HEK293 (cell line): ENCODE results near the gene ENAH.
"Not testable (repeated sequence)": the region's sequence is repeated elsewhere in the genome, so short reads cannot be mapped to it uniquely, and the experiment has no call there.

Experiments
- CTCF ChIA-PET: fragments of 350-600 bp; formaldehyde crosslinking; extraction: SDS; loops from one replicate; lab custom pipeline; 2021; ENCODE audit warnings: antibody characterized with exemption; lab: Yijun Ruan, JAX
- POLR2A ChIA-PET: fragments of 300-600 bp; formaldehyde crosslinking; extraction: SDS; loops from one replicate; lab custom pipeline; 2020; ENCODE audit warnings: antibody characterized with exemption, inconsistent platforms; lab: Yijun Ruan, JAX
- H3K27ac ChIP-seq: fragments of 200-500 bp; sonication (Bioruptor generic); 2 replicates; pipeline ENCODE4 v1.5.1; 2014; ENCODE audit warnings: low read depth, low read length, control low read depth, inconsistent platforms; ENCODE audit errors: extremely low read depth
- H3K36me3 ChIP-seq, 2 experiments: fragments of 200-500 bp in 1 of 2; sonication (Bioruptor generic) in 1 of 2; 1 replicate in 1 of 2; 2 replicates in 1 of 2; pipeline ENCODE4 v1.5.1; 2014 to 2017; ENCODE audit warnings: inconsistent platforms in 2 of 2, low read length in 2 of 2; ENCODE audit not compliant: control insufficient read depth in 2 of 2, insufficient read depth in 1 of 2
- H3K4me1 ChIP-seq: fragments of 200-500 bp; sonication (Bioruptor generic); 2 replicates; pipeline ENCODE4 v1.5.1; 2014; ENCODE audit warnings: mild to moderate bottlenecking, low read length, inconsistent platforms; ENCODE audit not compliant: control insufficient read depth, insufficient read depth
- H3K4me3 ChIP-seq: 2 replicates; pipeline ENCODE4 v1.5.1; 2011; ENCODE audit warnings: low read depth, mild to moderate bottlenecking, control low read depth, low read length, moderate library complexity
- H3K9me3 ChIP-seq: fragments of 200-500 bp; sonication (Bioruptor generic); 2 replicates; pipeline ENCODE4 v1.5.1; 2014; ENCODE audit warnings: low read depth, low read length, inconsistent platforms; ENCODE audit not compliant: control insufficient read depth, insufficient read depth
- MZF1 ChIP-seq: fragments of 450-650 bp; formaldehyde crosslinking; IDR thresholded peaks from 2 replicates; pipeline ENCODE4 v1.5.1; 2017; ENCODE audit warnings: missing biosample characterization, missing genetic modification characterization, borderline replicate concordance
- PRDM1 ChIP-seq: fragments of 450-650 bp; formaldehyde crosslinking; IDR thresholded peaks from 2 replicates; pipeline ENCODE4; 2016; ENCODE audit warnings: missing biosample characterization, missing genetic modification characterization
- ZFP41 ChIP-seq: fragments of 450-650 bp; formaldehyde crosslinking; IDR thresholded peaks from 2 replicates; pipeline ENCODE4 v1.5.1; 2016; ENCODE audit warnings: missing biosample characterization, missing genetic modification characterization, borderline replicate concordance
- ZNF121 ChIP-seq: fragments of 450-650 bp; formaldehyde crosslinking; IDR thresholded peaks from 2 replicates; pipeline ENCODE4 v1.5.1; 2016; ENCODE audit warnings: missing biosample characterization, missing genetic modification characterization
- ZNF658 ChIP-seq: fragments of 450-650 bp; formaldehyde crosslinking; IDR thresholded peaks from 2 replicates; pipeline ENCODE4; 2016; ENCODE audit warnings: missing biosample characterization, missing genetic modification characterization
- ZNF830 ChIP-seq: fragments of 450-650 bp; IDR thresholded peaks from 2 replicates; pipeline ENCODE4 v1.5.0; 2018; ENCODE audit warnings: missing biosample characterization, missing genetic modification characterization, low read depth, mild to moderate bottlenecking, moderate library complexity
- TF ChIP-seq, protein P1 (sequence below): fragments of 450-650 bp; formaldehyde crosslinking; IDR thresholded peaks from 2 replicates; pipeline ENCODE4 v1.5.1; 2016; ENCODE audit warnings: missing biosample characterization, missing genetic modification characterization
- TF ChIP-seq, protein P2 (sequence below): fragments of 450-650 bp; formaldehyde crosslinking; IDR thresholded peaks from 2 replicates; pipeline ENCODE4 v1.5.1; 2017; ENCODE audit warnings: missing biosample characterization, missing genetic modification characterization
- TF ChIP-seq, protein P3 (sequence below): sonication (generic); formaldehyde crosslinking; IDR thresholded peaks from 2 replicates; pipeline ENCODE4 v1.8.1; 2022; ENCODE audit warnings: mild to moderate bottlenecking, moderate library complexity, missing genetic modification reagents
- TF ChIP-seq, protein P4 (sequence below): fragments of 450-650 bp; formaldehyde crosslinking; conservative IDR thresholded peaks from 2 replicates; pipeline ENCODE4 v1.5.1; 2016; ENCODE audit warnings: low read depth, missing biosample characterization, missing genetic modification characterization
- TF ChIP-seq, protein P5 (sequence below): fragments of 450-650 bp; formaldehyde crosslinking; IDR thresholded peaks from 2 replicates; pipeline ENCODE4 v1.5.1; 2016; ENCODE audit warnings: missing biosample characterization, missing genetic modification characterization

Gene ENAH

DNA sequence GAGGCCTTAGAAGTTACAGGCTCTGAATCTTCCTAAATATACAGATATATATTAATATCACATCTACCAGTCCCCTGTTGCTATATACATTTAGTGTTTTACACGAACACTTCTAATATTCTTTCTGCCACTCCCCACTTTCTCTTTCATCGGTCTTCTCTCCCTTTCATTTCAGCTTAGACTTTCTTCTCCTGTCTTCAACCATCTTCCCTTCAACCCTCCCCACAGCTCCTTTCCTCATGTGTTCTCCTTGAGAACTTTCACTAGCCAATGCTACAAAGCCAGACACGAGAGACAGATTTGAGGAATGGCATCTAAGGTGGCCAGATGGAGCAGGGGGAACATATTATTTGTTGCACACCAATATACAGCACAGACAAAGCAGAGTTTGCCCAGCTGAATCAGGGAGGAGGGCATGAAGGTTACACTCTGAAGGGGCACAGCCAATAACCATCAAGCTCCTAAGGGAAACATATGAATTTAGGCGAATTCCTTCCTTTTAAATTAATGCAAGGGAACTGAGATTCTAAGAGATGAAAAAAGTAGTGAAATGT is 141.0 kb downstream of the ENAH start (continued):
- TF ChIP-seq, protein P1, sequence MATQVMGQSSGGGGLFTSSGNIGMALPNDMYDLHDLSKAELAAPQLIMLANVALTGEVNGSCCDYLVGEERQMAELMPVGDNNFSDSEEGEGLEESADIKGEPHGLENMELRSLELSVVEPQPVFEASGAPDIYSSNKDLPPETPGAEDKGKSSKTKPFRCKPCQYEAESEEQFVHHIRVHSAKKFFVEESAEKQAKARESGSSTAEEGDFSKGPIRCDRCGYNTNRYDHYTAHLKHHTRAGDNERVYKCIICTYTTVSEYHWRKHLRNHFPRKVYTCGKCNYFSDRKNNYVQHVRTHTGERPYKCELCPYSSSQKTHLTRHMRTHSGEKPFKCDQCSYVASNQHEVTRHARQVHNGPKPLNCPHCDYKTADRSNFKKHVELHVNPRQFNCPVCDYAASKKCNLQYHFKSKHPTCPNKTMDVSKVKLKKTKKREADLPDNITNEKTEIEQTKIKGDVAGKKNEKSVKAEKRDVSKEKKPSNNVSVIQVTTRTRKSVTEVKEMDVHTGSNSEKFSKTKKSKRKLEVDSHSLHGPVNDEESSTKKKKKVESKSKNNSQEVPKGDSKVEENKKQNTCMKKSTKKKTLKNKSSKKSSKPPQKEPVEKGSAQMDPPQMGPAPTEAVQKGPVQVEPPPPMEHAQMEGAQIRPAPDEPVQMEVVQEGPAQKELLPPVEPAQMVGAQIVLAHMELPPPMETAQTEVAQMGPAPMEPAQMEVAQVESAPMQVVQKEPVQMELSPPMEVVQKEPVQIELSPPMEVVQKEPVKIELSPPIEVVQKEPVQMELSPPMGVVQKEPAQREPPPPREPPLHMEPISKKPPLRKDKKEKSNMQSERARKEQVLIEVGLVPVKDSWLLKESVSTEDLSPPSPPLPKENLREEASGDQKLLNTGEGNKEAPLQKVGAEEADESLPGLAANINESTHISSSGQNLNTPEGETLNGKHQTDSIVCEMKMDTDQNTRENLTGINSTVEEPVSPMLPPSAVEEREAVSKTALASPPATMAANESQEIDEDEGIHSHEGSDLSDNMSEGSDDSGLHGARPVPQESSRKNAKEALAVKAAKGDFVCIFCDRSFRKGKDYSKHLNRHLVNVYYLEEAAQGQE (tag by site-specific recombination): no peak
- TF ChIP-seq, protein P2, sequence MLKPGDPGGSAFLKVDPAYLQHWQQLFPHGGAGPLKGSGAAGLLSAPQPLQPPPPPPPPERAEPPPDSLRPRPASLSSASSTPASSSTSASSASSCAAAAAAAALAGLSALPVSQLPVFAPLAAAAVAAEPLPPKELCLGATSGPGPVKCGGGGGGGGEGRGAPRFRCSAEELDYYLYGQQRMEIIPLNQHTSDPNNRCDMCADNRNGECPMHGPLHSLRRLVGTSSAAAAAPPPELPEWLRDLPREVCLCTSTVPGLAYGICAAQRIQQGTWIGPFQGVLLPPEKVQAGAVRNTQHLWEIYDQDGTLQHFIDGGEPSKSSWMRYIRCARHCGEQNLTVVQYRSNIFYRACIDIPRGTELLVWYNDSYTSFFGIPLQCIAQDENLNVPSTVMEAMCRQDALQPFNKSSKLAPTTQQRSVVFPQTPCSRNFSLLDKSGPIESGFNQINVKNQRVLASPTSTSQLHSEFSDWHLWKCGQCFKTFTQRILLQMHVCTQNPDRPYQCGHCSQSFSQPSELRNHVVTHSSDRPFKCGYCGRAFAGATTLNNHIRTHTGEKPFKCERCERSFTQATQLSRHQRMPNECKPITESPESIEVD (tag by site-specific recombination): peak; percentile 38
- TF ChIP-seq MZF1 (tag by site-specific recombination) (0 out of 2 replicates have a peak, but pooled peaks have one; percentile 21), PRDM1 (tag by site-specific recombination) (peak; percentile 98), ZNF658 (tag by site-specific recombination) (no peak), ZNF830 (no peak), ZFP41 (tag by site-specific recombination) (no peak)
- TF ChIP-seq, protein P3, sequence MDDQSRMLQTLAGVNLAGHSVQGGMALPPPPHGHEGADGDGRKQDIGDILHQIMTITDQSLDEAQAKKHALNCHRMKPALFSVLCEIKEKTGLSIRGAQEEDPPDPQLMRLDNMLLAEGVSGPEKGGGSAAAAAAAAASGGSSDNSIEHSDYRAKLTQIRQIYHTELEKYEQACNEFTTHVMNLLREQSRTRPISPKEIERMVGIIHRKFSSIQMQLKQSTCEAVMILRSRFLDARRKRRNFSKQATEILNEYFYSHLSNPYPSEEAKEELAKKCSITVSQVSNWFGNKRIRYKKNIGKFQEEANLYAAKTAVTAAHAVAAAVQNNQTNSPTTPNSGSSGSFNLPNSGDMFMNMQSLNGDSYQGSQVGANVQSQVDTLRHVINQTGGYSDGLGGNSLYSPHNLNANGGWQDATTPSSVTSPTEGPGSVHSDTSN (CRISPR knock-in tag): no peak
- TF ChIP-seq, protein P4, sequence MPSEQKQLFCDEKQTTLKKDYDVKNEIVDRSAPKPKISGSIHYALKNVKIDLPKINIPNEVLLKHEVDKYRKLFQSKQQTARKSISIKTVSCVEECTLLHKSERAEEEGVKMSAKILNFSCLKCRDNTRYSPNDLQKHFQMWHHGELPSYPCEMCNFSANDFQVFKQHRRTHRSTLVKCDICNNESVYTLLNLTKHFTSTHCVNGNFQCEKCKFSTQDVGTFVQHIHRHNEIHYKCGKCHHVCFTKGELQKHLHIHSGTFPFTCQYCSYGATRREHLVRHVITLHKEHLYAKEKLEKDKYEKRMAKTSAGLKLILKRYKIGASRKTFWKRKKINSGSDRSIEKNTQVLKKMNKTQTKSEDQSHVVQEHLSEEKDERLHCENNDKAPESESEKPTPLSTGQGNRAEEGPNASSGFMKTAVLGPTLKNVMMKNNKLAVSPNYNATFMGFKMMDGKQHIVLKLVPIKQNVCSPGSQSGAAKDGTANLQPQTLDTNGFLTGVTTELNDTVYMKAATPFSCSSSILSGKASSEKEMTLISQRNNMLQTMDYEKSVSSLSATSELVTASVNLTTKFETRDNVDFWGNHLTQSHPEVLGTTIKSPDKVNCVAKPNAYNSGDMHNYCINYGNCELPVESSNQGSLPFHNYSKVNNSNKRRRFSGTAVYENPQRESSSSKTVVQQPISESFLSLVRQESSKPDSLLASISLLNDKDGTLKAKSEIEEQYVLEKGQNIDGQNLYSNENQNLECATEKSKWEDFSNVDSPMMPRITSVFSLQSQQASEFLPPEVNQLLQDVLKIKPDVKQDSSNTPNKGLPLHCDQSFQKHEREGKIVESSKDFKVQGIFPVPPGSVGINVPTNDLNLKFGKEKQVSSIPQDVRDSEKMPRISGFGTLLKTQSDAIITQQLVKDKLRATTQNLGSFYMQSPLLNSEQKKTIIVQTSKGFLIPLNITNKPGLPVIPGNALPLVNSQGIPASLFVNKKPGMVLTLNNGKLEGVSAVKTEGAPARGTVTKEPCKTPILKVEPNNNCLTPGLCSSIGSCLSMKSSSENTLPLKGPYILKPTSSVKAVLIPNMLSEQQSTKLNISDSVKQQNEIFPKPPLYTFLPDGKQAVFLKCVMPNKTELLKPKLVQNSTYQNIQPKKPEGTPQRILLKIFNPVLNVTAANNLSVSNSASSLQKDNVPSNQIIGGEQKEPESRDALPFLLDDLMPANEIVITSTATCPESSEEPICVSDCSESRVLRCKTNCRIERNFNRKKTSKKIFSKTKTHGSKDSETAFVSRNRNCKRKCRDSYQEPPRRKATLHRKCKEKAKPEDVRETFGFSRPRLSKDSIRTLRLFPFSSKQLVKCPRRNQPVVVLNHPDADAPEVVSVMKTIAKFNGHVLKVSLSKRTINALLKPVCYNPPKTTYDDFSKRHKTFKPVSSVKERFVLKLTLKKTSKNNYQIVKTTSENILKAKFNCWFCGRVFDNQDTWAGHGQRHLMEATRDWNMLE (tag by site-specific recombination): no peak
- TF ChIP-seq, all 188 proteins: peak for 4

DNA sequence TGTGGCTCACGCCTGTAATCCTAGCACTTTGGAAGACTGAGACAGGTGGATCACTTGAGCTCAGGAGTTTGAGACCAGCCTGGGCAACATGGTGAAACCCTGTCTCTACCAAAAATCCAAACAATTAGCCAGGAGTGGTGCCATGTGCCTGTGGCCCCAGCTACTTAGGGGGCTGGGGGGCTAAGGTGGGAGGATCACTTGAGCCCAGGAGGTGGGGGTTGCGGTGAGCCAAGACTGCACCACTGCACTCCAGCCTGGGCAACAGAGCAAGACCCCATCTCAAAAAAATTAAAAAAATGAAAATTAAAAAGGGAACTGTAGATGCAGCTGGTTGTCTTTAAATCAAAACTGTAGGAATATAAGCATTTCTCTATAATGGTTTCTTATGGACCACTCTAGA is 142.2 kb downstream of the ENAH start:
- H3K4me3 ChIP-seq, H3K9me3 ChIP-seq, POLR2A ChIA-PET, H3K27ac ChIP-seq: not testable (repeated sequence)
- Histone ChIP-seq H3K36me3 (peaks cover 22 to 24% of the 10 kb centered on the region in 2 experiments), H3K4me1 (peaks cover 42% of the 10 kb centered on the region)
- peak; percentile 99 for TF ChIP-seq ZNF121
- TF ChIP-seq, protein P5, sequence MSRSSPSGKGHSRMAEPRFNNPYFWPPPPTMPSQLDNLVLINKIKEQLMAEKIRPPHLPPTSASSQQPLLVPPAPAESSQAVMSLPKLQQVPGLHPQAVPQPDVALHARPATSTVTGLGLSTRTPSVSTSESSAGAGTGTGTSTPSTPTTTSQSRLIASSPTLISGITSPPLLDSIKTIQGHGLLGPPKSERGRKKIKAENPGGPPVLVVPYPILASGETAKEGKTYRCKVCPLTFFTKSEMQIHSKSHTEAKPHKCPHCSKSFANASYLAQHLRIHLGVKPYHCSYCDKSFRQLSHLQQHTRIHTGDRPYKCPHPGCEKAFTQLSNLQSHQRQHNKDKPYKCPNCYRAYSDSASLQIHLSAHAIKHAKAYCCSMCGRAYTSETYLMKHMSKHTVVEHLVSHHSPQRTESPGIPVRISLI: 0 out of 2 replicates have a peak, but pooled peaks have one; percentile 74
- CTCF ChIA-PET: interaction anchor here (0.7 to 1.6 kb wide), 6 partner anchors 31 to 565 kb away, joined by 3 to 9 read pairs (median 3); partner anchors contain the start of gene SRP9
